Trophoblast cell (in vitro differentiated cells and primary cell): ENCODE measurements around the gene CDKL5.

Experiments
- DNase-seq, 2 donors: peaks; one replicate each; pipeline ENCODE4 v3.0.0-alpha.2; 2016
- H2AFZ ChIP-seq: 2 replicates; pipeline ENCODE4 v1.6.1; 2013; ENCODE audit warnings: low read length, moderate library complexity, mild to moderate bottlenecking; ENCODE audit not compliant: insufficient read depth, poor library complexity
- H2AK5ac ChIP-seq: 2 replicates; pipeline ENCODE4 v1.6.1; 2013; ENCODE audit warnings: mild to moderate bottlenecking, low read length
- H2BK120ac ChIP-seq: 2 replicates; pipeline ENCODE4 v1.6.1; 2013; ENCODE audit warnings: low read length, mild to moderate bottlenecking, moderate library complexity; ENCODE audit not compliant: insufficient read depth, poor library complexity
- H2BK12ac ChIP-seq: 2 replicates; pipeline ENCODE4 v1.6.1; 2013; ENCODE audit warnings: mild to moderate bottlenecking, low read length, moderate library complexity
- H2BK5ac ChIP-seq: 2 replicates; pipeline ENCODE4 v1.6.1; 2013; ENCODE audit warnings: low read length, low read depth, moderate library complexity, mild to moderate bottlenecking; ENCODE audit not compliant: poor library complexity
- H3K14ac ChIP-seq: 2 replicates; pipeline ENCODE4 v1.6.1; 2013; ENCODE audit warnings: mild to moderate bottlenecking, low read length
- H3K18ac ChIP-seq: 2 replicates; pipeline ENCODE4 v1.6.1; 2013; ENCODE audit warnings: mild to moderate bottlenecking, low read length
- H3K23ac ChIP-seq: 2 replicates; pipeline ENCODE4 v1.6.1; 2013; ENCODE audit warnings: low read length
- H3K27ac ChIP-seq: 2 replicates; pipeline ENCODE4 v1.5.1; 2013; ENCODE audit warnings: low read depth, mild to moderate bottlenecking, inconsistent platforms, low read length, moderate library complexity
- H3K27me3 ChIP-seq: 2 replicates; pipeline ENCODE4 v1.6.1; 2013; ENCODE audit warnings: inconsistent platforms, mild to moderate bottlenecking, low read length, moderate library complexity; ENCODE audit not compliant: insufficient read depth
- H3K36me3 ChIP-seq, 2 experiments: 1 replicate in 1 of 2; 2 replicates in 1 of 2; pipeline ENCODE4 v1.6.1; 2013; ENCODE audit warnings: low read length in 2 of 2, mild to moderate bottlenecking in 2 of 2, moderate library complexity in 1 of 2; ENCODE audit not compliant: insufficient read depth in 2 of 2, control insufficient read depth in 1 of 2
- H3K4ac ChIP-seq: 2 replicates; pipeline ENCODE4 v1.6.1; 2013; ENCODE audit warnings: low read depth, mild to moderate bottlenecking, low read length, moderate library complexity
- H3K4me1 ChIP-seq, 2 experiments: 1 replicate in 1 of 2; 2 replicates in 1 of 2; pipeline ENCODE4 v1.6.1; 2013; ENCODE audit warnings: low read length in 2 of 2, mild to moderate bottlenecking in 2 of 2, moderate library complexity in 1 of 2; ENCODE audit not compliant: insufficient read depth in 2 of 2, control insufficient read depth in 1 of 2
- H3K4me2 ChIP-seq: 2 replicates; pipeline ENCODE4 v1.6.1; 2013; ENCODE audit warnings: inconsistent platforms, mild to moderate bottlenecking, low read length, moderate library complexity
- H3K4me3 ChIP-seq: 2 replicates; pipeline ENCODE4 v1.5.1; 2013; ENCODE audit warnings: mild to moderate bottlenecking, low read depth, low read length, inconsistent platforms
- H3K79me1 ChIP-seq: one replicate; pipeline ENCODE4 v1.6.1; 2013; ENCODE audit warnings: low read length
- H3K79me2 ChIP-seq: 2 replicates; pipeline ENCODE4 v1.6.1; 2013; ENCODE audit warnings: low read length, mild to moderate bottlenecking; ENCODE audit not compliant: control insufficient read depth, insufficient read depth, poor library complexity
- H3K9ac ChIP-seq: 2 replicates; pipeline ENCODE4 v1.6.1; 2013; ENCODE audit warnings: mild to moderate bottlenecking, low read length
- H3K9me3 ChIP-seq: 2 replicates; pipeline ENCODE4 v1.6.1; 2013; ENCODE audit warnings: low read depth, mild to moderate bottlenecking, control low read depth, inconsistent platforms, low read length; ENCODE audit not compliant: insufficient read depth
- H4K12ac ChIP-seq: 2 replicates; pipeline ENCODE4 v1.6.1; 2013; ENCODE audit warnings: low read depth, mild to moderate bottlenecking, low read length, moderate library complexity
- H4K8ac ChIP-seq: 2 replicates; pipeline ENCODE4 v1.6.1; 2013; ENCODE audit warnings: low read depth, mild to moderate bottlenecking, low read length, moderate library complexity
- H4K91ac ChIP-seq: one replicate; pipeline ENCODE4 v1.6.1; 2013; ENCODE audit warnings: low read depth, mild to moderate bottlenecking, low read length, moderate library complexity
- WGBS: extraction: QIAGEN DNeasy Blood & Tissue Kit; methylation state at CpG from one replicate; pipeline ENCODE4 v1.1.7; 2013; ENCODE audit warnings: missing lambda C conversion rate; ENCODE audit not compliant: insufficient read length, insufficient coverage; ENCODE audit errors: extremely low coverage; 5-methylcytosine and 5-hydroxymethylcytosine counted together

Gene CDKL5

GRCh38 chrX:18548996-18549395 is 123.6 kb downstream of the CDKL5 start:
- H3K9me3 ChIP-seq, result no peaks in the 10 kb centered on the region
- H4K8ac ChIP-seq, result no peak overlapping the region
- no peak overlapping the region for H3K4me2 ChIP-seq
- DNase-seq, result no peak
- no peak overlapping the region for H2BK120ac ChIP-seq
- no peaks in the 10 kb centered on the region for H3K79me1 ChIP-seq
- no peak overlapping the region for H2AK5ac ChIP-seq
- no peak overlapping the region for H2BK5ac ChIP-seq
- no peaks in the 10 kb centered on the region for H3K36me3 ChIP-seq
- H3K4me3 ChIP-seq, result no peak overlapping the region
- no peak overlapping the region for H3K9ac ChIP-seq
- no CpG with 5 or more reads among the region's 3 CpGs for WGBS
- H3K18ac ChIP-seq, result no peak overlapping the region
- no peak overlapping the region for H3K4ac ChIP-seq
- H3K79me2 ChIP-seq, result no peaks in the 10 kb centered on the region
- H3K14ac ChIP-seq, result no peak overlapping the region
- no peak overlapping the region for H2AFZ ChIP-seq
- H4K91ac ChIP-seq, result no peak overlapping the region
- no peak overlapping the region for H2BK12ac ChIP-seq
- no peaks in the 10 kb centered on the region for H3K27me3 ChIP-seq
- H3K23ac ChIP-seq, result no peak overlapping the region
- no peak overlapping the region for H3K27ac ChIP-seq
- peaks cover 0 to 4% of the 10 kb centered on the region in 2 experiments for H3K4me1 ChIP-seq
- no peak overlapping the region for H4K12ac ChIP-seq

GRCh38 chrX:18549643-18550042 is 124.2 kb downstream of the CDKL5 start:
- no peaks in the 10 kb centered on the region for H3K36me3 ChIP-seq
- H3K18ac ChIP-seq, result no peak overlapping the region
- no peak overlapping the region for H2BK120ac ChIP-seq
- H3K79me2 ChIP-seq, result no peaks in the 10 kb centered on the region
- H3K9ac ChIP-seq, result no peak overlapping the region
- H3K14ac ChIP-seq, result no peak overlapping the region
- no peak overlapping the region for H2AK5ac ChIP-seq
- no peaks in the 10 kb centered on the region for H3K27me3 ChIP-seq
- peak; percentile 2 to 10 for DNase-seq
- H3K4me2 ChIP-seq, result no peak overlapping the region
- H3K4me3 ChIP-seq, result no peak overlapping the region
- no peak overlapping the region for H4K91ac ChIP-seq
- H3K27ac ChIP-seq, result no peak overlapping the region
- H3K23ac ChIP-seq, result no peak overlapping the region
- WGBS, result no CpG with 5 or more reads among the region's 1 CpG
- H3K79me1 ChIP-seq, result no peaks in the 10 kb centered on the region
- H3K4ac ChIP-seq, result no peak overlapping the region
- H2BK12ac ChIP-seq, result no peak overlapping the region
- H3K9me3 ChIP-seq, result no peaks in the 10 kb centered on the region
- no peak overlapping the region for H4K12ac ChIP-seq
- no peak overlapping the region for H2AFZ ChIP-seq
- no peak overlapping the region for H4K8ac ChIP-seq
- no peak overlapping the region for H2BK5ac ChIP-seq
- peaks cover 0 to 4% of the 10 kb centered on the region in 2 experiments for H3K4me1 ChIP-seq

- no peak overlapping the region for H2AFZ ChIP-seq
- H2BK5ac ChIP-seq, result no peak overlapping the region
- H2BK120ac ChIP-seq, result no peak overlapping the region
- H2AK5ac ChIP-seq, result no peak overlapping the region
- no CpG with 5 or more reads among the region's 1 CpG for WGBS
- DNase-seq, result no peak
- no peaks in the 10 kb centered on the region for H3K36me3 ChIP-seq
- H3K27me3 ChIP-seq, result no peaks in the 10 kb centered on the region
- H3K4me2 ChIP-seq, result no peak overlapping the region
- no peak overlapping the region for H4K12ac ChIP-seq
- no peaks in the 10 kb centered on the region for H3K79me1 ChIP-seq
- no peaks in the 10 kb centered on the region for H3K4me1 ChIP-seq
- H3K18ac ChIP-seq, result no peak overlapping the region
- no peak overlapping the region for H3K23ac ChIP-seq
- H3K9ac ChIP-seq, result no peak overlapping the region
- no peak overlapping the region for H2BK12ac ChIP-seq
- no peak overlapping the region for H3K14ac ChIP-seq
- H4K91ac ChIP-seq, result no peak overlapping the region
- no peak overlapping the region for H3K4ac ChIP-seq
- no peaks in the 10 kb centered on the region for H3K9me3 ChIP-seq
- H3K27ac ChIP-seq, result no peak overlapping the region
- no peaks in the 10 kb centered on the region for H3K79me2 ChIP-seq
- H4K8ac ChIP-seq, result no peak overlapping the region
- no peak overlapping the region for H3K4me3 ChIP-seq
Measured at GRCh38 chrX:18557879-18558278, 132.5 kb downstream of the CDKL5 start.

- no peak overlapping the region for H3K18ac ChIP-seq
- no peak overlapping the region for H3K27ac ChIP-seq
- DNase-seq, result no peak
- no peak overlapping the region for H2BK12ac ChIP-seq
- H2AK5ac ChIP-seq, result no peak overlapping the region
- no peak overlapping the region for H3K9ac ChIP-seq
- H3K4ac ChIP-seq, result no peak overlapping the region
- H3K4me2 ChIP-seq, result no peak overlapping the region
- H3K36me3 ChIP-seq, result no peaks in the 10 kb centered on the region
- H3K4me3 ChIP-seq, result no peak overlapping the region
- no peak overlapping the region for H2AFZ ChIP-seq
- no peak overlapping the region for H4K91ac ChIP-seq
- no peak overlapping the region for H4K8ac ChIP-seq
- H3K27me3 ChIP-seq, result no peaks in the 10 kb centered on the region
- no peak overlapping the region for H3K14ac ChIP-seq
- H2BK5ac ChIP-seq, result no peak overlapping the region
- no peak overlapping the region for H4K12ac ChIP-seq
- WGBS, result no CpG with 5 or more reads among the region's 3 CpGs
- no peaks in the 10 kb centered on the region for H3K4me1 ChIP-seq
- no peak overlapping the region for H3K23ac ChIP-seq
- H2BK120ac ChIP-seq, result no peak overlapping the region
- H3K79me2 ChIP-seq, result no peaks in the 10 kb centered on the region
- no peaks in the 10 kb centered on the region for H3K79me1 ChIP-seq
- no peaks in the 10 kb centered on the region for H3K9me3 ChIP-seq
Measured at GRCh38 chrX:18558799-18559198, 133.4 kb downstream of the CDKL5 start.
